Keratinocyte (primary cell): ENCODE measurements around the gene SKP1.

Source experiments
- EZH2 ChIP-seq: IDR thresholded peaks from one replicate; pipeline ENCODE4 v1.6.1; 2012; ENCODE audit warnings: inconsistent platforms, mild to moderate bottlenecking, low read length, moderate library complexity
- TF ChIP-seq, protein P1 (sequence below), 3 experiments: IDR thresholded peaks in 1 of 3; conservative IDR thresholded peaks in 1 of 3; optimal IDR thresholded peaks in 1 of 3; 2 replicates in 2 of 3; 3 replicates in 1 of 3; pipeline versions ENCODE3 to v1.5.1; 2011; ENCODE audit warnings: low read length in 3 of 3, mild to moderate bottlenecking in 3 of 3, moderate library complexity in 2 of 3, control low read depth in 1 of 3, inconsistent platforms in 1 of 3; ENCODE audit not compliant: insufficient read depth in 2 of 3; ENCODE audit errors: extremely low read depth in 1 of 3

DNA sequence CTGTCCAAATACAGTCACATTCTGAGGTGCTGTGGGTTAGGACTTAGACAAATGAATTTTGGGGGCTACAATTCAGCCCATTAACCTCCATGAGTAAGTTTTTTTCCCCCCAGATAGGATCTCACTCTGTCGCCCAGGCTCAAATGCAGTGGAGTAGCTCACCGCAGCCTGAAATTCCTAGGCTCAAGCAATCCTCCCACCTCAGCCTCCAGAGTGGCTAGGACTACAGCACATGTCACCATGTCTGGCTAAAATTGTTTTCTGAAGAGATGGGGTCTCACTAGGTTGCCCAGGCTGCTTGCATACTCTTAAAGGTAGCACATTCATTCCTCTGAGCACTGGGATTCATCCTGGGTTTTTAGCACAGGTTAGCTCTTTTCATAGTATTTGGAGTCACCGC, 26.9 kb upstream of the SKP1 start:
- TF ChIP-seq, protein P1, sequence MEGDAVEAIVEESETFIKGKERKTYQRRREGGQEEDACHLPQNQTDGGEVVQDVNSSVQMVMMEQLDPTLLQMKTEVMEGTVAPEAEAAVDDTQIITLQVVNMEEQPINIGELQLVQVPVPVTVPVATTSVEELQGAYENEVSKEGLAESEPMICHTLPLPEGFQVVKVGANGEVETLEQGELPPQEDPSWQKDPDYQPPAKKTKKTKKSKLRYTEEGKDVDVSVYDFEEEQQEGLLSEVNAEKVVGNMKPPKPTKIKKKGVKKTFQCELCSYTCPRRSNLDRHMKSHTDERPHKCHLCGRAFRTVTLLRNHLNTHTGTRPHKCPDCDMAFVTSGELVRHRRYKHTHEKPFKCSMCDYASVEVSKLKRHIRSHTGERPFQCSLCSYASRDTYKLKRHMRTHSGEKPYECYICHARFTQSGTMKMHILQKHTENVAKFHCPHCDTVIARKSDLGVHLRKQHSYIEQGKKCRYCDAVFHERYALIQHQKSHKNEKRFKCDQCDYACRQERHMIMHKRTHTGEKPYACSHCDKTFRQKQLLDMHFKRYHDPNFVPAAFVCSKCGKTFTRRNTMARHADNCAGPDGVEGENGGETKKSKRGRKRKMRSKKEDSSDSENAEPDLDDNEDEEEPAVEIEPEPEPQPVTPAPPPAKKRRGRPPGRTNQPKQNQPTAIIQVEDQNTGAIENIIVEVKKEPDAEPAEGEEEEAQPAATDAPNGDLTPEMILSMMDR (optimal IDR thresholded peaks at IDR 0.05 in 1 of 3, IDR thresholded peaks at IDR 0.05 in 1 of 3, conservative IDR thresholded peaks at IDR 0.05 in 1 of 3; ENCODE audit: extremely low read depth in 1 of 3, insufficient read depth in 2 of 3, low read length in 3 of 3), result no peak
- TF ChIP-seq EZH2, result no peak
